B cell (primary cell): ENCODE measurements around the gene SLC24A3.

Experiments
- CTCF ChIP-seq: fragments of 200-600 bp; IDR thresholded peaks from one replicate; pipeline ENCODE4 v1.8.0; 2022; ENCODE audit warnings: antibody characterized with exemption, mild to moderate bottlenecking
- EZH2 ChIP-seq: IDR thresholded peaks from 2 replicates; pipeline ENCODE4 v1.6.1; 2012; ENCODE audit warnings: borderline replicate concordance, low read depth, mild to moderate bottlenecking, moderate library complexity, low read length; ENCODE audit not compliant: insufficient read depth, poor library complexity, severe bottlenecking

- no peak for TF ChIP-seq CTCF
- TF ChIP-seq EZH2 = no peak
Observed at GRCh38 chr20:19193349-19193748, 19.1 kb upstream of the SLC24A3 start.
